DOHH2 (cell line): ENCODE results near the gene ADARB1.

Experiments
- H3F3A ChIP-seq: fragments of 200-600 bp; sonication (generic), shearing (Covaris generic); 2 replicates; pipeline ENCODE4 v1.6.0; 2016; ENCODE audit warnings: antibody characterized with exemption, mild to moderate bottlenecking; ENCODE audit not compliant: control insufficient read depth, insufficient read depth
- H3K27ac ChIP-seq: fragments of 200-600 bp; sonication (generic); 2 replicates; pipeline ENCODE4 v1.5.1; 2014; ENCODE audit warnings: low read depth, mild to moderate bottlenecking, low read length, moderate library complexity
- H3K27me3 ChIP-seq: fragments of 200-600 bp; sonication (generic); 2 replicates; pipeline ENCODE4 v1.6.1; 2014; ENCODE audit warnings: mild to moderate bottlenecking, low read length, mixed read lengths; ENCODE audit not compliant: control insufficient read depth
- H3K36me3 ChIP-seq: fragments of 200-600 bp; sonication (generic); 2 replicates; pipeline ENCODE4 v1.6.1; 2014; ENCODE audit warnings: mild to moderate bottlenecking, low read length, moderate library complexity, mixed read lengths; ENCODE audit not compliant: control insufficient read depth
- H3K4me1 ChIP-seq: fragments of 200-600 bp; sonication (generic); 2 replicates; pipeline ENCODE4 v1.6.1; 2014; ENCODE audit warnings: mild to moderate bottlenecking, low read length, mixed read lengths; ENCODE audit not compliant: control insufficient read depth
- H3K4me2 ChIP-seq: fragments of 200-600 bp; sonication (generic); 2 replicates; pipeline ENCODE4 v1.6.0; 2014; ENCODE audit warnings: mild to moderate bottlenecking, low read length, moderate library complexity
- H3K4me3 ChIP-seq: fragments of 200-600 bp; sonication (generic); 2 replicates; pipeline ENCODE4 v1.5.1; 2014; ENCODE audit warnings: mild to moderate bottlenecking, low read length, mixed read lengths
- H3K79me2 ChIP-seq: fragments of 200-600 bp; sonication (generic); 2 replicates; pipeline ENCODE4 v1.6.1; 2014; ENCODE audit warnings: mild to moderate bottlenecking, low read length, mixed read lengths; ENCODE audit not compliant: control insufficient read depth
- H3K9me2 ChIP-seq: fragments of 200-600 bp; sonication (generic); replicated peaks from 2 replicates; pipeline ENCODE4 v1.6.1; 2014; ENCODE audit warnings: mild to moderate bottlenecking, low read length, mixed read lengths; ENCODE audit not compliant: control insufficient read depth
- H3K9me3 ChIP-seq: fragments of 200-600 bp; sonication (generic); 2 replicates; pipeline ENCODE4 v1.6.1; 2014; ENCODE audit warnings: antibody characterized with exemption, low read length, mixed read lengths; ENCODE audit not compliant: control insufficient read depth, insufficient read depth
- H4K20me1 ChIP-seq: fragments of 200-600 bp; sonication (generic); 2 replicates; pipeline ENCODE4 v1.6.0; 2014; ENCODE audit warnings: low read depth, mild to moderate bottlenecking, antibody characterized with exemption, low read length, moderate library complexity; ENCODE audit not compliant: control insufficient read depth, insufficient read depth
- EZH2phosphoT487 ChIP-seq: fragments of 200-600 bp; sonication (generic); IDR thresholded peaks from 2 replicates; pipeline ENCODE4 v1.6.1; 2017; ENCODE audit warnings: borderline replicate concordance, mild to moderate bottlenecking, antibody characterized with exemption, low read length, moderate library complexity, mixed read lengths
- TF ChIP-seq, protein P1 (sequence below): fragments of 200-600 bp; sonication (generic); IDR thresholded peaks from one replicate; pipeline ENCODE4 v1.5.1; 2014; ENCODE audit warnings: antibody characterized with exemption, mild to moderate bottlenecking, low read depth, low read length; ENCODE audit not compliant: poor library complexity, severe bottlenecking

Gene ADARB1

DNA sequence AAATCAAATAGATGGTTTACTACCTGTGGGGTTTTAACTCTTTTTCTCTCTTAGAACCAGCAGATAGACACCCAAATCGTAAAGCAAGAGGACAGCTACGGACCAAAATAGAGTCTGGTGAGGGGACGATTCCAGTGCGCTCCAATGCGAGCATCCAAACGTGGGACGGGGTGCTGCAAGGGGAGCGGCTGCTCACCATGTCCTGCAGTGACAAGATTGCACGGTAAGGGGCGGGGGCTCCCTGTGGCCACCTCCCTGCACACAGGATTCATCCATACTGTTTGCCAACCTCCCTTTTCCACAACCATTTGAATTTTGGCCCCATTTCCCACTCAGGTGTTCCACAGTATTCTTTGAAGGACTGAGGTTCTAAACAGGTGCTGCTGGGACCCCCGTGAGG lies 110.5 kb downstream of the ADARB1 start:
- H3K27me3 ChIP-seq = no peaks in the 10 kb centered on the region
- H3K79me2 ChIP-seq = no peaks in the 10 kb centered on the region
- no peak overlapping the region for H3K27ac ChIP-seq
- H3K4me1 ChIP-seq = no peaks in the 10 kb centered on the region
- no peaks in the 10 kb centered on the region for H3F3A ChIP-seq
- peaks cover 12% of the 10 kb centered on the region; the same call in 1 of the 2 replicates for H3K9me3 ChIP-seq
- TF ChIP-seq, protein P1, sequence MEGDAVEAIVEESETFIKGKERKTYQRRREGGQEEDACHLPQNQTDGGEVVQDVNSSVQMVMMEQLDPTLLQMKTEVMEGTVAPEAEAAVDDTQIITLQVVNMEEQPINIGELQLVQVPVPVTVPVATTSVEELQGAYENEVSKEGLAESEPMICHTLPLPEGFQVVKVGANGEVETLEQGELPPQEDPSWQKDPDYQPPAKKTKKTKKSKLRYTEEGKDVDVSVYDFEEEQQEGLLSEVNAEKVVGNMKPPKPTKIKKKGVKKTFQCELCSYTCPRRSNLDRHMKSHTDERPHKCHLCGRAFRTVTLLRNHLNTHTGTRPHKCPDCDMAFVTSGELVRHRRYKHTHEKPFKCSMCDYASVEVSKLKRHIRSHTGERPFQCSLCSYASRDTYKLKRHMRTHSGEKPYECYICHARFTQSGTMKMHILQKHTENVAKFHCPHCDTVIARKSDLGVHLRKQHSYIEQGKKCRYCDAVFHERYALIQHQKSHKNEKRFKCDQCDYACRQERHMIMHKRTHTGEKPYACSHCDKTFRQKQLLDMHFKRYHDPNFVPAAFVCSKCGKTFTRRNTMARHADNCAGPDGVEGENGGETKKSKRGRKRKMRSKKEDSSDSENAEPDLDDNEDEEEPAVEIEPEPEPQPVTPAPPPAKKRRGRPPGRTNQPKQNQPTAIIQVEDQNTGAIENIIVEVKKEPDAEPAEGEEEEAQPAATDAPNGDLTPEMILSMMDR = no peak
- no peak for TF ChIP-seq EZH2phosphoT487
- no peaks in the 10 kb centered on the region for H4K20me1 ChIP-seq
- no peaks in the 10 kb centered on the region for H3K36me3 ChIP-seq
- no peak overlapping the region for H3K4me3 ChIP-seq
- H3K9me2 ChIP-seq = no peaks in the 10 kb centered on the region
- H3K4me2 ChIP-seq = no peak overlapping the region

DNA sequence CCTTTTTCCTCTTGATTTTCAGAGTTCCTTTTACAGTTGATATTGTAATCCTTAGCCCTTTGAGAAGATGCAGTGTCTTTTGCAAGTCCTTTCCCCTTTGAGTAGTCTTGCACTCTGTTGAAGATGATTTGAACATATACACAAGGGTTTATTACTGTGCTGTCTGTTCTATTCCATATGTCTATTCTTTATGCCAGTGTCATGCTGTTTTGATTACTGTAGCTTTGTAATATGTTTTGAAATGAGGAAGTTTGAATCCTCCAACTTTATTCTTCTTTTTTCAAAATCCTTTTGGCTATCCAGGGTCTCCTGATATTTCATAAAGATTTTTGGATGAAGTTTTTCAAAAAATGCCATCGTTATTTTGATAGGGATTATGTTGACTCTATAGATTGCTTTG lies 112.3 kb downstream of the ADARB1 start:
- Histone ChIP-seq H3K4me3 (no peak overlapping the region), H3K27me3 (no peaks in the 10 kb centered on the region), H3K4me1 (no peaks in the 10 kb centered on the region), H3K27ac (no peak overlapping the region), H4K20me1 (no peaks in the 10 kb centered on the region), H3K36me3 (no peaks in the 10 kb centered on the region), H3F3A (no peaks in the 10 kb centered on the region), H3K79me2 (no peaks in the 10 kb centered on the region), H3K4me2 (no peak overlapping the region), H3K9me2 (no peaks in the 10 kb centered on the region), H3K9me3 (peaks cover 12% of the 10 kb centered on the region; the same call in 1 of the 2 replicates)
- no peak for TF ChIP-seq EZH2phosphoT487
- TF ChIP-seq, protein P1 = no peak

DNA sequence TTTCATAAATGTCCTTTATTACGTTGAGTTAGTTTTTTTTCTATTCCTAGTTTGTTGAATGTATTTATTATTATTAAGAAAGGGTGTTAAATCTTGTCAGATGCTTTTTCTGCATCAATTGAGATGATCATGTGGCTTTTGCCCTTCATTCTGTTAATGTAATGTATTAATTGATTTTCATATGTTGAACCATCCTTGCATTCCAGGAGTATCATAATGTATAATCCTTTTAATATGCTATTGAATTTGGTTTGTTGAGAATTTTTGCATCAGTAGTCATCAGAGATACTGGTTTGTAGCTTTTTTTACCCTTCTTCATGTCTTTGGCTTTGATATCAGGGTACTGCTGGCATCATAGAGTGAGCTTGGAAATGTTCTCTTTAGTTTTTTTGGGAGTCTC lies 113.3 kb downstream of the ADARB1 start:
- no peaks in the 10 kb centered on the region for H3K9me2 ChIP-seq
- H3K27me3 ChIP-seq = no peaks in the 10 kb centered on the region
- H3K9me3 ChIP-seq = peaks cover 12% of the 10 kb centered on the region; the same call in 1 of the 2 replicates
- H3K36me3 ChIP-seq = no peaks in the 10 kb centered on the region
- H3K4me2 ChIP-seq = no peak overlapping the region
- H3K27ac ChIP-seq = no peak overlapping the region
- no peaks in the 10 kb centered on the region for H3K4me1 ChIP-seq
- TF ChIP-seq EZH2phosphoT487 = no peak
- TF ChIP-seq, protein P1 = no peak
- no peaks in the 10 kb centered on the region for H3K79me2 ChIP-seq
- H4K20me1 ChIP-seq = no peaks in the 10 kb centered on the region
- no peaks in the 10 kb centered on the region for H3F3A ChIP-seq
- H3K4me3 ChIP-seq = no peak overlapping the region

DNA sequence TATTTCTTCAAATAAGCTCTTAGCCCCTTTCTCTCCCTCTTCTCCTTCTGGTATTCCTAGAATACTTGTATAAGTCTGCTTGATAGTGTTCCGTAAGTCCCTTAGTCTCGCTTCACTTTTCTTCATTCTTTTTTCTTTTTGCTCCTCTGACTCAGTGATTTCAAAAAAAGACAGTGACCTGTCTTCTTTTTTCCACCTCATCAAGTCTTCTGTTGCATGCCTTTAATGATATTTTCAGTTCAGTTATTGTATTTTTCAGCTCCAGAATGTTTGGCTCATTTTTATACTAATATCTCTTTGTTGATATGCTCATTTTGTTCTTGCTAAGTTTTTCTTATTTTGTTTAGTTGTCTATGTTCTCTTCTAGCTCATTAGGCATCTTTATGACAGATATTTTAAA lies 115.6 kb downstream of the ADARB1 start:
- no peak overlapping the region for H3K4me3 ChIP-seq
- H3K4me2 ChIP-seq = no peak overlapping the region
- H3K27me3 ChIP-seq = peaks cover 6% of the 10 kb centered on the region; the same call in 1 of the 2 replicates
- H3K79me2 ChIP-seq = no peaks in the 10 kb centered on the region
- no peaks in the 10 kb centered on the region for H4K20me1 ChIP-seq
- H3K9me3 ChIP-seq = peaks cover 12% of the 10 kb centered on the region; the same call in 1 of the 2 replicates
- TF ChIP-seq, protein P1 = no peak
- no peak for TF ChIP-seq EZH2phosphoT487
- H3K4me1 ChIP-seq = no peaks in the 10 kb centered on the region
- no peak overlapping the region for H3K27ac ChIP-seq
- no peaks in the 10 kb centered on the region for H3K9me2 ChIP-seq
- H3F3A ChIP-seq = no peaks in the 10 kb centered on the region
- no peaks in the 10 kb centered on the region for H3K36me3 ChIP-seq
